DMS 273 treated with DMSO at 0.1 percent for 48 hours (cell line): ENCODE data around the gene RUNX2.

Source experiments
- DNase-seq: peaks from one replicate; lab custom pipeline; 2025; lab: John Stamatoyannopoulos, UW

The RUNX2 gene

GRCh38 chr6:45705137-45705855 lies 377.2 kb downstream of the RUNX2 start:
- no peak for DNase-seq

GRCh38 chr6:45706319-45706718 lies 378.2 kb downstream of the RUNX2 start:
- no peak for DNase-seq

GRCh38 chr6:45707176-45707575 lies 379.0 kb downstream of the RUNX2 start:
- no peak for DNase-seq

GRCh38 chr6:45709781-45710220 lies 381.7 kb downstream of the RUNX2 start:
- no peak for DNase-seq

- no peak for DNase-seq
Observed at GRCh38 chr6:45710304-45710821, 382.2 kb downstream of the RUNX2 start.

GRCh38 chr6:45712076-45712475 lies 383.9 kb downstream of the RUNX2 start:
- no peak for DNase-seq

- DNase-seq, result no peak
Observed at GRCh38 chr6:45712786-45713185, 384.7 kb downstream of the RUNX2 start.
